Endothelial cell of umbilical vein (primary cell): ENCODE results near the gene PTH1R. TPM values are rescaled to one million over a fixed set of nuclear protein-coding genes. Genes with fewer than 3 reads are reported as not detected.

Experiments used
- BruUV-seq: library from RNA; stranded (reverse); fragments of 400-500 nt; replicated peaks from 2 replicates; lab custom pipeline; 2021; lab: Mats Ljungman, UMichigan
- CTCF ChIA-PET: fragments of 300-600, 350-600 bp; sonication (Branson Sonifier 250); formaldehyde crosslinking; loops from one replicate; lab custom pipeline; 2021; ENCODE audit warnings: antibody characterized with exemption, inconsistent platforms; lab: Charles Lee
- POLR2A ChIA-PET: fragments of 300-600, 350-600 bp; sonication (Branson Sonifier 250); formaldehyde crosslinking; loops from one replicate; lab custom pipeline; 2021; ENCODE audit warnings: antibody characterized with exemption, inconsistent platforms; lab: Charles Lee
- DNase-seq: peaks from one replicate; pipeline ENCODE4 v3.0.0-alpha.2; 2011; ENCODE audit warnings: low read depth, low spot score
- FAIRE-seq: peaks from 2 replicates; lab custom pipeline; 2011; peaks lifted over from hg19 to GRCh38; lab: Jason Lieb, UNC
- H2AFZ ChIP-seq: 2 replicates; pipeline ENCODE4 v1.6.0; 2012; ENCODE audit warnings: low read depth, low read length, control low read depth, inconsistent platforms
- H3K27ac ChIP-seq: 2 replicates; pipeline ENCODE4 v1.5.1; 2011; ENCODE audit warnings: low read depth, mild to moderate bottlenecking, control low read depth, low read length, moderate library complexity; ENCODE audit not compliant: insufficient read depth
- H3K27me3 ChIP-seq, 2 experiments: 2 replicates each; pipeline versions ENCODE4 v1.6.0 to v1.6.1; 2011; ENCODE audit warnings: low read length in 2 of 2, mixed read lengths in 1 of 2; ENCODE audit not compliant: control insufficient read depth in 2 of 2, insufficient read depth in 2 of 2
- H3K36me3 ChIP-seq, 2 experiments: 2 replicates in 1 of 2; 3 replicates in 1 of 2; pipeline ENCODE4 v1.5.1; 2011; ENCODE audit warnings: low read length in 2 of 2, mild to moderate bottlenecking in 1 of 2, moderate library complexity in 1 of 2; ENCODE audit not compliant: control insufficient read depth in 2 of 2, insufficient read depth in 2 of 2; ENCODE audit errors: extremely low read depth in 1 of 2
- H3K4me1 ChIP-seq: 3 replicates; pipeline ENCODE4 v1.5.1; 2011; ENCODE audit warnings: mild to moderate bottlenecking, low read length; ENCODE audit not compliant: control insufficient read depth, insufficient read depth; ENCODE audit errors: extremely low read depth
- H3K4me2 ChIP-seq: 2 replicates; pipeline ENCODE4 v1.6.1; 2011; ENCODE audit warnings: low read length, control low read depth, mixed read lengths; ENCODE audit not compliant: insufficient read depth
- H3K4me3 ChIP-seq, 3 experiments: fragments of 200-600 bp in 1 of 3; sonication (generic), shearing (Covaris generic) in 1 of 3; replicated peaks in 1 of 3; 2 replicates each; pipeline ENCODE4 v1.5.1; 2011 to 2016; ENCODE audit warnings: control low read depth in 3 of 3, low read length in 3 of 3, mild to moderate bottlenecking in 2 of 3, inconsistent platforms in 1 of 3, low read depth in 1 of 3, moderate library complexity in 1 of 3; ENCODE audit not compliant: insufficient read depth in 1 of 3
- H3K79me2 ChIP-seq: 2 replicates; pipeline ENCODE4 v1.6.0; 2012; ENCODE audit warnings: low read length, inconsistent platforms; ENCODE audit not compliant: control insufficient read depth, insufficient read depth
- H3K9ac ChIP-seq: replicated peaks from 2 replicates; pipeline ENCODE3; 2011; ENCODE audit warnings: low read length, control low read depth; ENCODE audit not compliant: insufficient read depth; ENCODE audit errors: extremely low read depth
- H3K9me1 ChIP-seq: replicated peaks from 3 replicates; pipeline ENCODE4 v1.6.0; 2011; ENCODE audit warnings: mild to moderate bottlenecking, low read length; ENCODE audit not compliant: control insufficient read depth, insufficient read depth; ENCODE audit errors: extremely low read depth
- H3K9me3 ChIP-seq: replicated peaks from 2 replicates; pipeline ENCODE4 v1.5.1; 2012; ENCODE audit warnings: low read length, inconsistent platforms; ENCODE audit not compliant: control insufficient read depth, insufficient read depth
- H4K20me1 ChIP-seq: replicated peaks from 2 replicates; pipeline ENCODE3; 2011; ENCODE audit warnings: mild to moderate bottlenecking, low read length; ENCODE audit not compliant: control insufficient read depth, insufficient read depth; ENCODE audit errors: extremely low read depth
- MYC ChIP-seq: IDR thresholded peaks from one replicate; pipeline ENCODE4 v1.6.1; 2011; ENCODE audit warnings: mild to moderate bottlenecking, low read depth, low read length
- dilution Hi-C: fragments of 300-500 bp; cut with MboI; formaldehyde crosslinking; loops from one replicate; pipeline ENCODE4 v1.15.0; 2019; ENCODE audit warnings: low sequenced_read_pairs; ENCODE audit not compliant: extremely low pct_ligation_motif_present
- intact Hi-C: fragments of 100-400 bp; cut with micrococcal nuclease; formaldehyde crosslinking; loops from one replicate; pipeline ENCODE4 v1.10.0; 2022
- polyA plus RNA-seq, 4 experiments: library from polyadenylated mRNA; depleted of rRNA in 3 of 4; stranded (reverse) in 3 of 4; unstranded in 1 of 4; fragments of >200 nt; gene quantifications; 2 replicates each; pipeline versions ENCODE4 v1.2.1 to v1.2.3, GENCODE V29; 2011 to 2012; ENCODE audit warnings: missing spikeins in 1 of 4
- total RNA-seq: library from RNA; stranded (reverse); gene quantifications from 2 replicates; pipeline ENCODE4 v1.2.3, GENCODE V29; 2021
- TF ChIP-seq, protein P1 (sequence below), 2 donors: IDR thresholded peaks; 1 replicate in 1 of 2; 2 replicates in 1 of 2; pipeline ENCODE4 v1.5.1; 2011; ENCODE audit warnings: low read length in 2 of 2, mild to moderate bottlenecking in 2 of 2, moderate library complexity in 2 of 2, control low read depth in 1 of 2, inconsistent platforms in 1 of 2, low read depth in 1 of 2; ENCODE audit not compliant: insufficient read depth in 1 of 2; ENCODE audit errors: extremely low read depth in 1 of 2

PTH1R gene
- total and polyA plus RNA-seq, 2 donors (not counting 3 experiments of a cell fraction or from before 2014, with no cell fraction given) = 0.08 to 0.46 TPM

DNA sequence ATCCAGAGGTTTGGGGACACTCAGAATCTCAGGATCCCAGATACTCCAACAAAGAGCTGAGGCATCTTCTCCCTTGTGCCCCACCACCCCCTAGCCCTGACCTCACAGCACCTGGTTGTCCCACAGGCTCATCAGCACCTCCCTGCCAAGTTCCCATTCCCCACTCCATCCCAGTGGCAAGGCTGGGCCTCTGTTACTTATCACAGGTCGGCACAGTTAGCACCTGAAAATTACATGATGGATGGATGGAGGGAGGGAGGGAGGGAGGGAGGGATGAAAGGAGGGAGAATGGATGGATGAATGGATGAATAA is 27.1 kb upstream of the PTH1R start:
- BruUV-seq = no TSS peak
- CTCF ChIA-PET = interaction anchor here (1.1 to 2.4 kb wide), 5 partner anchors 9 to 187 kb away, joined by 3 to 7 read pairs (median 4); no protein-coding TSS in a partner anchor

More for the DNA sequence above, 27.1 kb upstream of the PTH1R start:
- TF ChIP-seq, protein P1, sequence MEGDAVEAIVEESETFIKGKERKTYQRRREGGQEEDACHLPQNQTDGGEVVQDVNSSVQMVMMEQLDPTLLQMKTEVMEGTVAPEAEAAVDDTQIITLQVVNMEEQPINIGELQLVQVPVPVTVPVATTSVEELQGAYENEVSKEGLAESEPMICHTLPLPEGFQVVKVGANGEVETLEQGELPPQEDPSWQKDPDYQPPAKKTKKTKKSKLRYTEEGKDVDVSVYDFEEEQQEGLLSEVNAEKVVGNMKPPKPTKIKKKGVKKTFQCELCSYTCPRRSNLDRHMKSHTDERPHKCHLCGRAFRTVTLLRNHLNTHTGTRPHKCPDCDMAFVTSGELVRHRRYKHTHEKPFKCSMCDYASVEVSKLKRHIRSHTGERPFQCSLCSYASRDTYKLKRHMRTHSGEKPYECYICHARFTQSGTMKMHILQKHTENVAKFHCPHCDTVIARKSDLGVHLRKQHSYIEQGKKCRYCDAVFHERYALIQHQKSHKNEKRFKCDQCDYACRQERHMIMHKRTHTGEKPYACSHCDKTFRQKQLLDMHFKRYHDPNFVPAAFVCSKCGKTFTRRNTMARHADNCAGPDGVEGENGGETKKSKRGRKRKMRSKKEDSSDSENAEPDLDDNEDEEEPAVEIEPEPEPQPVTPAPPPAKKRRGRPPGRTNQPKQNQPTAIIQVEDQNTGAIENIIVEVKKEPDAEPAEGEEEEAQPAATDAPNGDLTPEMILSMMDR (IDR thresholded peaks at IDR 0.05; ENCODE audit: extremely low read depth in 1 of 2, insufficient read depth in 1 of 2, low read depth in 1 of 2, low read length in 2 of 2) = no peak
- TF ChIP-seq MYC = no peak
- peaks cover 10% of the 10 kb centered on the region for H3K4me1 ChIP-seq
- no peak overlapping the region for H3K9ac ChIP-seq
- no peak overlapping the region for H3K4me2 ChIP-seq
- H3K27ac ChIP-seq = no peak overlapping the region
- H3K9me1 ChIP-seq = no peaks in the 10 kb centered on the region
- POLR2A ChIA-PET = no interaction called here
- H3K9me3 ChIP-seq = no peaks in the 10 kb centered on the region
- DNase-seq = no peak
- H3K27me3 ChIP-seq = no peaks in the 10 kb centered on the region
- H2AFZ ChIP-seq = no peak overlapping the region
- H3K4me3 ChIP-seq = no peak overlapping the region
- intact Hi-C loops = no loop called here
- no peaks in the 10 kb centered on the region for H3K36me3 ChIP-seq
- no peaks in the 10 kb centered on the region for H3K79me2 ChIP-seq
- H4K20me1 ChIP-seq = no peaks in the 10 kb centered on the region
- dilution Hi-C loops = no loop called here
- no peak for FAIRE-seq
